Astrocyte (in vitro differentiated cells and primary cell): ENCODE results near the gene PKDREJ. TPM values are rescaled to one million over a fixed set of nuclear protein-coding genes. Genes with fewer than 3 reads are reported as not detected.

Source experiments
- DNase-seq: peaks from one replicate; pipeline ENCODE4 v3.0.0-alpha.2; 2010; ENCODE audit warnings: low read depth
- FAIRE-seq: peaks from 2 replicates; lab custom pipeline; 2011; peaks lifted over from hg19 to GRCh38; lab: Jason Lieb, UNC
- H2AFZ ChIP-seq: 2 replicates; pipeline ENCODE4 v1.6.0; 2012; ENCODE audit warnings: low read depth, low read length, inconsistent platforms
- H3K27ac ChIP-seq: 2 replicates; pipeline ENCODE4 v1.5.1; 2011; ENCODE audit warnings: low read depth, low read length, inconsistent platforms
- H3K27me3 ChIP-seq: 2 replicates; pipeline ENCODE4 v1.6.0; 2011; ENCODE audit warnings: low read length, inconsistent platforms; ENCODE audit not compliant: insufficient read depth
- H3K36me3 ChIP-seq: 2 replicates; pipeline ENCODE4 v1.5.1; 2011; ENCODE audit warnings: low read length, inconsistent platforms; ENCODE audit not compliant: insufficient read depth
- H3K4me1 ChIP-seq: 2 replicates; pipeline ENCODE4 v1.5.1; 2011; ENCODE audit warnings: low read length, inconsistent platforms; ENCODE audit not compliant: insufficient read depth
- H3K4me2 ChIP-seq: 2 replicates; pipeline ENCODE4 v1.6.0; 2012; ENCODE audit warnings: low read length, inconsistent platforms
- H3K4me3 ChIP-seq: 2 replicates; pipeline ENCODE4 v1.5.1; 2011; ENCODE audit warnings: low read depth, mild to moderate bottlenecking, low read length, inconsistent platforms; ENCODE audit not compliant: insufficient read depth
- H3K79me2 ChIP-seq: 2 replicates; pipeline ENCODE4 v1.6.0; 2012; ENCODE audit warnings: mild to moderate bottlenecking, low read length, inconsistent platforms; ENCODE audit not compliant: insufficient read depth
- H3K9ac ChIP-seq: 2 replicates; pipeline ENCODE4 v1.6.0; 2012; ENCODE audit warnings: mild to moderate bottlenecking, low read length, inconsistent platforms
- H3K9me3 ChIP-seq: 2 replicates; pipeline ENCODE4 v1.5.1; 2012; ENCODE audit warnings: low read depth, mild to moderate bottlenecking, low read length, inconsistent platforms; ENCODE audit not compliant: insufficient read depth
- H4K20me1 ChIP-seq: 2 replicates; pipeline ENCODE4 v1.6.0; 2012; ENCODE audit warnings: low read length, inconsistent platforms; ENCODE audit not compliant: insufficient read depth
- H3K27ac Mint-ChIP-seq: one replicate; pipeline ENCODE4 v1.8.0; 2021; ENCODE audit warnings: mild to moderate bottlenecking, mixed read lengths; ENCODE audit not compliant: unreplicated experiment
- H3K27me3 Mint-ChIP-seq: one replicate; pipeline ENCODE4 v1.8.0; 2021; ENCODE audit warnings: low read depth, mixed read lengths; ENCODE audit not compliant: unreplicated experiment
- H3K36me3 Mint-ChIP-seq: one replicate; pipeline ENCODE4 v1.8.0; 2021; ENCODE audit warnings: low read depth, mixed read lengths; ENCODE audit not compliant: unreplicated experiment
- H3K4me1 Mint-ChIP-seq: one replicate; pipeline ENCODE4 v1.8.0; 2021; ENCODE audit warnings: low read depth, mixed read lengths; ENCODE audit not compliant: unreplicated experiment
- H3K4me3 Mint-ChIP-seq: one replicate; pipeline ENCODE4 v1.8.0; 2021; ENCODE audit warnings: mild to moderate bottlenecking, moderate library complexity, mixed read lengths; ENCODE audit not compliant: unreplicated experiment
- H3K9me3 Mint-ChIP-seq: one replicate; pipeline ENCODE4 v1.8.0; 2021; ENCODE audit warnings: mild to moderate bottlenecking, mixed read lengths; ENCODE audit not compliant: unreplicated experiment
- CTCF ChIP-seq: IDR thresholded peaks from 2 replicates; pipeline ENCODE4 v1.5.1; 2011; ENCODE audit warnings: low read depth, mild to moderate bottlenecking, inconsistent platforms, low read length, moderate library complexity; ENCODE audit not compliant: insufficient read depth
- EZH2 ChIP-seq: IDR thresholded peaks from 2 replicates; pipeline ENCODE4 v1.6.1; 2012; ENCODE audit warnings: mild to moderate bottlenecking, low read length, inconsistent platforms; ENCODE audit not compliant: insufficient read depth
- total RNA-seq: library from RNA; stranded (reverse); gene quantifications from 2 replicates; pipeline ENCODE4 v1.2.1, GENCODE V29; 2021

Gene PKDREJ
- total RNA-seq, 1 donor from 2014 or later = not detected

GRCh38 chr22:46273432-46274148 lies 10.4 kb upstream of the PKDREJ start:
- FAIRE-seq (no peak), DNase-seq (no peak)
- H2AFZ ChIP-seq = no peak overlapping the region
- no peak overlapping the region for H3K27ac Mint-ChIP-seq
- H3K9me3 Mint-ChIP-seq = no peaks in the 10 kb centered on the region
- no peak overlapping the region for H3K4me3 Mint-ChIP-seq
- H3K9ac ChIP-seq = no peak overlapping the region
- H3K4me2 ChIP-seq = no peak overlapping the region
- no peaks in the 10 kb centered on the region for H4K20me1 ChIP-seq
- no peaks in the 10 kb centered on the region for H3K9me3 ChIP-seq
- peaks cover 22% of the 10 kb centered on the region for H3K36me3 Mint-ChIP-seq
- H3K27me3 Mint-ChIP-seq = no peaks in the 10 kb centered on the region
- no peaks in the 10 kb centered on the region for H3K27me3 ChIP-seq
- peaks cover 22% of the 10 kb centered on the region for H3K36me3 ChIP-seq
- peaks cover 13% of the 10 kb centered on the region for H3K79me2 ChIP-seq
- peaks cover under 1% of the 10 kb centered on the region for H3K4me1 ChIP-seq
- H3K4me3 ChIP-seq = no peak overlapping the region
- no peak overlapping the region for H3K27ac ChIP-seq
- TF ChIP-seq EZH2 (no peak), CTCF (no peak)
- peaks cover 3% of the 10 kb centered on the region for H3K4me1 Mint-ChIP-seq

GRCh38 chr22:46272762-46273431 lies 9.8 kb upstream of the PKDREJ start:
- no peaks in the 10 kb centered on the region for H3K27me3 ChIP-seq
- H3K9me3 ChIP-seq = no peaks in the 10 kb centered on the region
- H3K27me3 Mint-ChIP-seq = no peaks in the 10 kb centered on the region
- H3K4me1 Mint-ChIP-seq = peaks cover 5% of the 10 kb centered on the region
- H3K4me3 Mint-ChIP-seq = no peak overlapping the region
- H4K20me1 ChIP-seq = no peaks in the 10 kb centered on the region
- H3K4me2 ChIP-seq = no peak overlapping the region
- peaks cover 5% of the 10 kb centered on the region for H3K4me1 ChIP-seq
- TF ChIP-seq EZH2 = no peak
- no peak for TF ChIP-seq CTCF
- H3K27ac Mint-ChIP-seq = no peak overlapping the region
- peaks cover 22% of the 10 kb centered on the region for H3K36me3 ChIP-seq
- H3K9me3 Mint-ChIP-seq = no peaks in the 10 kb centered on the region
- DNase-seq (no peak), FAIRE-seq (no peak)
- peaks cover 23% of the 10 kb centered on the region for H3K36me3 Mint-ChIP-seq
- H3K9ac ChIP-seq = no peak overlapping the region
- no peak overlapping the region for H3K4me3 ChIP-seq
- H2AFZ ChIP-seq = no peak overlapping the region
- peaks cover 19% of the 10 kb centered on the region for H3K79me2 ChIP-seq
- no peak overlapping the region for H3K27ac ChIP-seq

- DNase-seq (no peak), FAIRE-seq (no peak)
- no peaks in the 10 kb centered on the region for H3K9me3 ChIP-seq
- peaks cover 5% of the 10 kb centered on the region for H3K4me1 Mint-ChIP-seq
- H3K9me3 Mint-ChIP-seq = no peaks in the 10 kb centered on the region
- no peak overlapping the region for H3K27ac Mint-ChIP-seq
- no peaks in the 10 kb centered on the region for H4K20me1 ChIP-seq
- peaks cover 19% of the 10 kb centered on the region for H3K36me3 Mint-ChIP-seq
- H3K4me3 Mint-ChIP-seq = no peak overlapping the region
- peaks cover 19% of the 10 kb centered on the region for H3K79me2 ChIP-seq
- peaks cover 20% of the 10 kb centered on the region for H3K36me3 ChIP-seq
- no peak overlapping the region for H3K9ac ChIP-seq
- H3K27ac ChIP-seq = no peak overlapping the region
- H3K4me2 ChIP-seq = no peak overlapping the region
- no peaks in the 10 kb centered on the region for H3K27me3 ChIP-seq
- H2AFZ ChIP-seq = no peak overlapping the region
- no peak overlapping the region for H3K4me3 ChIP-seq
- no peaks in the 10 kb centered on the region for H3K27me3 Mint-ChIP-seq
- TF ChIP-seq EZH2 (no peak), CTCF (no peak)
- peaks cover 5% of the 10 kb centered on the region for H3K4me1 ChIP-seq
Measured at GRCh38 chr22:46272196-46272595, 9.1 kb upstream of the PKDREJ start.
